Sigmoid colon (tissue), 4 donors: ENCODE measurements around the gene GLRA3.

Source experiments
- EP300 ChIP-seq, 4 donors: sonication (generic); formaldehyde crosslinking; IDR thresholded peaks; one replicate each; pipeline ENCODE4 v1.6.1; 2017; ENCODE audit warnings: antibody characterized with exemption in 4 of 4
- POLR2A ChIP-seq, 2 donors: fragments of 450-650 bp; IDR thresholded peaks; one replicate each; pipeline ENCODE4 v1.6.1; 2016; ENCODE audit warnings: antibody characterized with exemption in 2 of 2, mild to moderate bottlenecking in 2 of 2, moderate library complexity in 2 of 2
- POLR2AphosphoS5 ChIP-seq, 4 donors: sonication (generic); formaldehyde crosslinking; IDR thresholded peaks; one replicate each; pipeline ENCODE4 v1.6.1; 2017; ENCODE audit warnings: antibody characterized with exemption in 4 of 4
- TF ChIP-seq, protein P1 (sequence below), 4 experiments: fragments of 450-650 bp in 3 of 4; fragments of 200-600 bp in 1 of 4; IDR thresholded peaks; one replicate each; pipeline ENCODE4 v1.5.1; 2016 to 2019; ENCODE audit warnings: antibody characterized with exemption in 4 of 4, mild to moderate bottlenecking in 3 of 4, moderate library complexity in 2 of 4

DNA sequence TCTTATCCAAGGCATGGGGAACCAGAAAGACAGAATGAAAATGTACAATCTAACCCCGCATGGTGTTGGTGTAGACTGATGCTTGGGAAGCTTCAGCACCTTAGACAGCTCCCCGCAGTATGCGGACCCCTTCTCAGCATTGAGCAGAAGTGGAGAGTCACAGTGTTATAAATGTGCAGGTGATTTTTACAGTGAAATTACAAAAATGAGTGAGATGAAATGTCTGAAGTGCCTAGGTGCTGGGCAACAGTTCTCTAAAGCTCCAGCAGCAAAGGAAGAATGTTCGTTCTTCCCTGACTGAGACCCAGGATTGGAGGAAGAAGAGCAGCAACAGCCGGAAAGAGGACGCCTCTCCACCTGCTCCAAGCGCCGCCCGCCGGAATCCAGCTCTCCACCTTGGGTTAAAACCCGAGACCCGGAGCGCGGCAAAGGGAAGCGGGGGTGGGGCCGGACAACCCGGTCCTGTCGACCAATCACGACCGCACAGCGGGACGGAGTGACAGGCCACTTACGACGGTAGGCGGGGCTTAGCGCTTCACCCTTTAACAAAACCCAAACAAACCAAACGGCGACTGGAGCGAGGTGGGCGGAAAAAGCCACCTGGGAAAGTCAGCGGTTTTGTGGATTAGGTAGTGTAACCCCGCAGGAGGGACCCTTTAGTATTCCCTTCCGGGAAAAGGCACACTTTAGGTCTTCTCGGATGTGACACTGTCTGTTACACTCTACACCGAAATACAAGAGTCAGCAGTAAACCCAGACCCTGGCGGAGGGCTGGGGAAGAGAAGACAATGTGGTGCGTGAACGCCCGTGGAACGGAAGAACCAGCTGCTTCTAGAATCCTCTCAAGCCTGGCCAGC is at the start of gene GLRA3:
- no peak for TF ChIP-seq POLR2A (IDR thresholded peaks at IDR 0.05)
- TF ChIP-seq, protein P1, sequence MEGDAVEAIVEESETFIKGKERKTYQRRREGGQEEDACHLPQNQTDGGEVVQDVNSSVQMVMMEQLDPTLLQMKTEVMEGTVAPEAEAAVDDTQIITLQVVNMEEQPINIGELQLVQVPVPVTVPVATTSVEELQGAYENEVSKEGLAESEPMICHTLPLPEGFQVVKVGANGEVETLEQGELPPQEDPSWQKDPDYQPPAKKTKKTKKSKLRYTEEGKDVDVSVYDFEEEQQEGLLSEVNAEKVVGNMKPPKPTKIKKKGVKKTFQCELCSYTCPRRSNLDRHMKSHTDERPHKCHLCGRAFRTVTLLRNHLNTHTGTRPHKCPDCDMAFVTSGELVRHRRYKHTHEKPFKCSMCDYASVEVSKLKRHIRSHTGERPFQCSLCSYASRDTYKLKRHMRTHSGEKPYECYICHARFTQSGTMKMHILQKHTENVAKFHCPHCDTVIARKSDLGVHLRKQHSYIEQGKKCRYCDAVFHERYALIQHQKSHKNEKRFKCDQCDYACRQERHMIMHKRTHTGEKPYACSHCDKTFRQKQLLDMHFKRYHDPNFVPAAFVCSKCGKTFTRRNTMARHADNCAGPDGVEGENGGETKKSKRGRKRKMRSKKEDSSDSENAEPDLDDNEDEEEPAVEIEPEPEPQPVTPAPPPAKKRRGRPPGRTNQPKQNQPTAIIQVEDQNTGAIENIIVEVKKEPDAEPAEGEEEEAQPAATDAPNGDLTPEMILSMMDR (IDR thresholded peaks at IDR 0.05) = no peak
- TF ChIP-seq POLR2AphosphoS5 (IDR thresholded peaks at IDR 0.05) = no peak
- TF ChIP-seq EP300 (IDR thresholded peaks at IDR 0.05) = no peak
